ENCODE data around the gene ZNF207.
"Not testable (repeated sequence)": the region's sequence is repeated elsewhere in the genome, so short reads cannot be mapped to it uniquely, and the experiment has no call there.

Gene ZNF207

DNA sequence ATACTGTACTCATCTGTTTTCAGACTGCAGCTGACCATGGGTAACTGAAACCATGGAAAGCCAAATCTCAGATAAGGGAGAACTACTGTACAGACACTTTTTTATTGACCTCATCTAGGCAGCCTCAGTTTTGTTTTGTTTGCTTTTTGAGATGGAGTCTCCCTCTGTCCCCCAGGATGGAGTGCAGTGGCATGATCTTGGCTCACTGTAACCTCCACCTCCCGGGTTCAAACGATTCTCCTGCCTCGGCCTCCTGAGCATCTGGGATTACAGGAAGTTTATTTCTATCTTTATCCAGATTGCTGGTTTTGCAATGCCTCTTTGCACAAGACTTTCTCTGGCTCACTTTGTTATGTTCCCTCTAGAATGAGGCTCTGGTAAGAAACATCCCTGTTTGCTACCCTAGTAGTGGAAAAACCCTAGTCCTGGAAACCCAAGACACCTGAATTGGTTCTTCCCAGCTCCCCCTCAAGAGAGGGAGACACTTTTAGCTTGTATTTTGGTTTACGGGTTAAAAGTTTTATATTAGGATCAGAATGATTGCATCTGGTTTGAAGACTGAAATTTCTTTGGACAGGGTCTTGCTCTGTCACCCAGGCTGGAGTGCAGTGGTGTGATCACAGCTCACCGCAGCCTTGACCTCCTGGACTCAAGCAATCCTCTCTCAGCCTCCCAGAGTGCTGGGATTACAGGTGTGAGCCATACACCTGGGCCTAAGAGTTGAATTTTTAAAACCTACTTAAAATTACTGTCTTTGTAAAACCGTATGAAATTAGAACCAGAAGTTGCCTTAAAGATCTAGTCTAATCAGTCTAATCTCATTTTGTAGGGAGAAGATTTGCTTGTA, 38.9 kb downstream of the ZNF207 start:
- DNase-seq, result no peak

DNA sequence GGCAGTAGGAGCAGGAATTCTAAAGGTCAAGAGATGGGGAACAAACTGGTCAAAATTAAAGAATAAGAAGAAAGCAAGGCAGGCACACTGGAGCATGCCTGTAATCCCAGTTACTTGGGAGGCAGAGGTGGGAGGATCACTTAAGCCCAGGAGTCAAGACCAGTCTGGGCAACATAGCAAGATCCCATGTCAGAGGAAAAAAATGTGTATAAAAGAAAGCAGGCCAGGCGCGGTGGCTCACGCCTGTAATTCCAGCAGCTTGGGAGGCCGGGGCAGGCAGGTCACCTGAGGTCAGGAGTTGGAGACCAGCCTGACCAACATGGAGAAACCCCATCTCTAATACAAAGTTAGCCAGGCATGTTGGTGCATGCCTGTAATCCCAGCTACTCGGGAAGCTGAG, 43.9 kb downstream of the ZNF207 start:
- no peak for DNase-seq

DNA sequence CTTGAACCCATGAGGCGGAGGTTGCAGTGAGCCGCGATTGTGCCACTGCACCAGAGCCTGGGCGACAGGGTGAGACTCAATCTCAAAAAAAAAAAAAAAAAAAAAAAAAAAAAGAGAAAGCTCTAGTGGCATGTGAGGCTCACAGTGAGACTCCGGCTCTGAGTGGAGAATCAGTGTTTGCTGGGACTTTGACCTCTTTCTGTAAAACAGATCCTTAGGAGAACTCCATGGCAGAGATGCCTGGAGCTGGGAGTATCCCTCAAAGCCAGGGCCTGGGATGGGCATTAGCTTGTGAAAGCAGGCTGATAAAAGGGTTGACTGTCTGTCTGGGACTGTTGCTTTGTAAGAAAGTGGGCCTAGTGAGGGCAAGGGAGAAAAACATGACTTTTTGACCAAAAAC, 46.4 kb downstream of the ZNF207 start:
- DNase-seq, result no peak

DNA sequence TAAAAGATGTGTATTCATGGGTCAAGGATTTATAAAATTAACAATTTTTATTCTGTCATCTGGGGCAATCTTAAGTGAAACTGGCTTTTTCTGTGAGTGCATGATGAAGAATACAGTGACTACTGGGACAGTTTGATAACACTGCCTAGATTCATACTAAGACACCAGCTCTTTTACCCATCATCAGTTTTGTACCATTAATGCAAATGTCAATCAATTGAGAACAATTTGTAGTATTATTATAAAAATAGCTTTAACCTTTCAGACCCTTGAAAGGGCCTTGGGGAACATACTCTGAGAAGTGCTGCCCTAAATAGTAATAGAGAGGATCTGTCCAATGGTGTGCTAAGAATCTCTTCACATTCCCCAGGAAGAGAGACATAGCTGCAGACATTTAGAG, 49.0 kb downstream of the ZNF207 start:
- no peak for DNase-seq

DNA sequence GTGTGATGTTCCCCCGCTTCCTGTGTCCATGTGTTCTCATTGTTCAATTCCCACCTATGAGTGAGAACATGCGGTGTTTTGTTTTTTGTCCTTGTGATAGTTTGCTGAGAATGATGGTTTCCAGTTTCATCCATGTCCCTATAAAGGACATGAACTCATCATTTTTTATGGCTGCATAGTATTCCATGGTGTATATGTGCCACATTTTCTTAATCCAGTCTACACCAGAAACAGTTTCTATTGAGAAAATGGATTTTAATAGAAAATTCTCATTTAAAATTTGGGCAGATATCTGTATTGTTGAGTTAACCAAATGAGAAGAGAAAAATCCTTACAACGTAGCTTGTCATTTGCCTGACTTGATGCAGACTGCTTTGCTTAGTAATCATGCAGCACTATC, 60.1 kb downstream of the ZNF207 start:
- DNase-seq, result not testable (repeated sequence)

DNA sequence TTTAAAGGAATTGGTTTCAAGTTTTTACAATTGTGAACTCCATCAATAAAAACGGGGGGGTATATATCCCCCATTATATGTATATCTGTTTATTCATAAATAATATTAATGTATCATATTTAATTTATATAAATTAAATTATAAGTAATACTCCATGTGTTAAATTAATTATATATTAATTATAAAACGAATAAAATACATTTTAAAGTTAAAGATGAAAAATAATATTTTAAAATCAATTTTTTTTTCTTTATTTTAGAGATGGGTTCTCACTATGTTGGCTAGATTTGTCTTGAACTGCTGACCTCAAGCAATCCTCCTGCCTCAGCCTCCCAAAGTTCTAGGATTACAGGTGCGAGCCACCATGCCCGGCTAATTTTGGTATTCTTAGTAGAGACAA, 76.9 kb downstream of the ZNF207 start:
- DNase-seq, result no peak

DNA sequence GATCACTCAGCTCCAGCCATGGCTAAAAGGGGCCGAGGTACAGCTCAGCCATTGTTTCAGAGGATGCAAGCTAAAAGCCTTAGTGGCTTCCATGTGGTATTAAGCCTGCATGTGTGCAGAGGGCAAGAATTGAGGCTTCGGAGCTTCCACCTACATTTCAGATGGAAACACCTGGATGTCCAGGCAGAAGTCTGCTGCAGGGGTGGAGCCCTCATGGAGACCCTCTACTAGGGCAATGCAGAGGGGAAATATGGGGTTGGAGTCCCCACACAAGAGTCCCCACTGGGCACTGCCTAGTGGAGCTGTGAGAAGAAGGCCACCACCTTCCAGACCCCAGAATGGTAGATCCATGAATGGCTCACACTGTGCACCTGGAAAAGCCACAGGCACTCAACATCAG, 79.6 kb downstream of the ZNF207 start:
- no peak for DNase-seq

Data from NCI-H1048 (cell line).